ENCODE data around the gene ZMYND11.
"Not testable (repeated sequence)": the region's sequence is repeated elsewhere in the genome, so short reads cannot be mapped to it uniquely, and the experiment has no call there.

The ZMYND11 gene

GRCh38 chr10:260819-261429 lies 125.7 kb downstream of the ZMYND11 start:
- DNase-seq (ENCODE audit: low spot score) = no peak
- TF ChIP-seq CTCF (IDR thresholded peaks at IDR 0.05; ENCODE audit: extremely low read depth, insufficient read depth, missing control alignments) = no peak
- in situ Hi-C loops (cut with MboI; ENCODE audit: low pct_unique_long_range_greater_than_20kb, low sequenced_read_pairs, unreplicated experiment) = no loop called here

GRCh38 chr10:264160-265073 lies 129.2 kb downstream of the ZMYND11 start:
- in situ Hi-C loops (cut with MboI; ENCODE audit: low pct_unique_long_range_greater_than_20kb, low sequenced_read_pairs, unreplicated experiment); DNase-seq (ENCODE audit: low spot score): not testable (repeated sequence)

- in situ Hi-C loops (cut with MboI; ENCODE audit: low pct_unique_long_range_greater_than_20kb, low sequenced_read_pairs, unreplicated experiment); DNase-seq (ENCODE audit: low spot score): not testable (repeated sequence)
Observed at GRCh38 chr10:265074-265440, 129.8 kb downstream of the ZMYND11 start.

GRCh38 chr10:265816-266588 lies 130.7 kb downstream of the ZMYND11 start:
- DNase-seq (ENCODE audit: low spot score); in situ Hi-C loops (cut with MboI; ENCODE audit: low pct_unique_long_range_greater_than_20kb, low sequenced_read_pairs, unreplicated experiment): not testable (repeated sequence)

GRCh38 chr10:266974-267425 lies 131.7 kb downstream of the ZMYND11 start:
- in situ Hi-C loops (cut with MboI; ENCODE audit: low pct_unique_long_range_greater_than_20kb, low sequenced_read_pairs, unreplicated experiment) = no loop called here
- DNase-seq (ENCODE audit: low spot score) = no peak
- no peak for TF ChIP-seq CTCF (IDR thresholded peaks at IDR 0.05; ENCODE audit: extremely low read depth, insufficient read depth, missing control alignments)

GRCh38 chr10:267705-268104 lies 132.4 kb downstream of the ZMYND11 start:
- no peak for TF ChIP-seq CTCF (IDR thresholded peaks at IDR 0.05; ENCODE audit: extremely low read depth, insufficient read depth, missing control alignments)
- DNase-seq (ENCODE audit: low spot score) = no peak
- in situ Hi-C loops (cut with MboI; ENCODE audit: low pct_unique_long_range_greater_than_20kb, low sequenced_read_pairs, unreplicated experiment) = no loop called here

GRCh38 chr10:269440-270074 lies 134.3 kb downstream of the ZMYND11 start:
- no peak for TF ChIP-seq CTCF (IDR thresholded peaks at IDR 0.05; ENCODE audit: extremely low read depth, insufficient read depth, missing control alignments)
- no peak for DNase-seq (ENCODE audit: low spot score)
- in situ Hi-C loops (cut with MboI; ENCODE audit: low pct_unique_long_range_greater_than_20kb, low sequenced_read_pairs, unreplicated experiment) = no loop called here
